Sigmoid colon (tissue), 4 donors: ENCODE measurements around the gene GRB7.

ENCODE experiments used
- CTCF ChIP-seq, 4 experiments: fragments of 450-650 bp in 3 of 4; fragments of 200-600 bp in 1 of 4; IDR thresholded peaks; one replicate each; pipeline ENCODE4 v1.5.1; 2016 to 2019; ENCODE audit warnings: antibody characterized with exemption in 4 of 4, mild to moderate bottlenecking in 3 of 4, moderate library complexity in 2 of 4
- POLR2AphosphoS5 ChIP-seq, 4 donors: sonication (generic); formaldehyde crosslinking; IDR thresholded peaks; one replicate each; pipeline ENCODE4 v1.6.1; 2017; ENCODE audit warnings: antibody characterized with exemption in 4 of 4

GRCh38 chr17:39716879-39717536 lies 20.7 kb upstream of the GRB7 start:
- TF ChIP-seq CTCF (IDR thresholded peaks at IDR 0.05) (no peak), POLR2AphosphoS5 (IDR thresholded peaks at IDR 0.05) (no peak)
